OCI-LY1 (cell line): ENCODE data around the gene ZSCAN5A.

Experiments
- H2AFZ ChIP-seq: fragments of 200-600 bp; sonication (generic), shearing (Covaris generic); 2 replicates; pipeline ENCODE4 v1.6.0; 2014; ENCODE audit warnings: antibody characterized with exemption, mild to moderate bottlenecking, low read length
- H3F3A ChIP-seq: fragments of 200-600 bp; sonication (generic), shearing (Covaris generic); 2 replicates; pipeline ENCODE4 v1.6.0; 2014; ENCODE audit warnings: mild to moderate bottlenecking, antibody characterized with exemption, low read length, moderate library complexity; ENCODE audit not compliant: insufficient read depth
- H3K27ac ChIP-seq: fragments of 200-600 bp; sonication (generic); 2 replicates; pipeline ENCODE4 v1.5.1; 2014; ENCODE audit warnings: low read length, mixed run types, mild to moderate bottlenecking, low read depth; ENCODE audit not compliant: poor library complexity, severe bottlenecking
- H3K27me3 ChIP-seq: fragments of 200-600 bp; sonication (generic); 2 replicates; pipeline ENCODE4 v1.6.0; 2014; ENCODE audit warnings: antibody characterized with exemption, mild to moderate bottlenecking, low read length, moderate library complexity; ENCODE audit not compliant: insufficient read depth
- H3K36me3 ChIP-seq: fragments of 200-600 bp; sonication (generic); 2 replicates; pipeline ENCODE4 v1.6.1; 2014; ENCODE audit warnings: mild to moderate bottlenecking, antibody characterized with exemption, low read length, moderate library complexity, mixed read lengths; ENCODE audit not compliant: insufficient read depth
- H3K4me1 ChIP-seq: fragments of 200-600 bp; sonication (generic); 2 replicates; pipeline ENCODE4 v1.5.1; 2014; ENCODE audit warnings: mild to moderate bottlenecking, low read length, moderate library complexity; ENCODE audit not compliant: insufficient read depth, severe bottlenecking
- H3K4me2 ChIP-seq: fragments of 200-600 bp; sonication (generic), shearing (Covaris generic); 2 replicates; pipeline ENCODE4 v1.6.1; 2014; ENCODE audit warnings: low read length
- H3K4me3 ChIP-seq: fragments of 200-600 bp; sonication (generic); 2 replicates; pipeline ENCODE4 v1.5.1; 2014; ENCODE audit warnings: low read length, low read depth, mild to moderate bottlenecking, mixed read lengths; ENCODE audit not compliant: poor library complexity, severe bottlenecking
- H3K79me2 ChIP-seq: fragments of 200-600 bp; shearing (Covaris generic); 2 replicates; pipeline ENCODE4 v1.6.1; 2016; ENCODE audit warnings: mixed run types, low read length, mixed read lengths; ENCODE audit not compliant: insufficient read depth
- H3K9ac ChIP-seq: fragments of 200-600 bp; sonication (generic), shearing (Covaris generic); 2 replicates; pipeline ENCODE4 v1.6.1; 2014; ENCODE audit warnings: mild to moderate bottlenecking, low read length, mixed read lengths
- H3K9me2 ChIP-seq: fragments of 200-600 bp; sonication (generic), shearing (Covaris generic); 2 replicates; pipeline ENCODE4 v1.6.1; 2014; ENCODE audit warnings: low read depth, mild to moderate bottlenecking, low read length, mixed read lengths
- H3K9me3 ChIP-seq: fragments of 200-600 bp; shearing (Covaris generic); 2 replicates; pipeline ENCODE4 v1.6.1; 2014; ENCODE audit warnings: low read length, mixed read lengths
- H4K20me1 ChIP-seq: fragments of 200-600 bp; sonication (generic), shearing (Covaris generic); 2 replicates; pipeline ENCODE4 v1.6.0; 2016; ENCODE audit warnings: mild to moderate bottlenecking, low read length; ENCODE audit not compliant: insufficient read depth
- EZH2 ChIP-seq: fragments of 200-600 bp; sonication (generic), shearing (Covaris generic); IDR thresholded peaks from 2 replicates; pipeline ENCODE4 v1.8.0; 2017; ENCODE audit warnings: borderline replicate concordance, mixed run types, mild to moderate bottlenecking, antibody characterized with exemption, low read length, moderate library complexity, mixed read lengths
- TF ChIP-seq, protein P1 (sequence below): fragments of 200-600 bp; sonication (generic), shearing (Covaris generic); IDR thresholded peaks from 2 replicates; pipeline ENCODE4 v1.5.1; 2017; ENCODE audit warnings: mild to moderate bottlenecking, antibody characterized with exemption, low read length, moderate library complexity, mixed read lengths

Gene ZSCAN5A

DNA sequence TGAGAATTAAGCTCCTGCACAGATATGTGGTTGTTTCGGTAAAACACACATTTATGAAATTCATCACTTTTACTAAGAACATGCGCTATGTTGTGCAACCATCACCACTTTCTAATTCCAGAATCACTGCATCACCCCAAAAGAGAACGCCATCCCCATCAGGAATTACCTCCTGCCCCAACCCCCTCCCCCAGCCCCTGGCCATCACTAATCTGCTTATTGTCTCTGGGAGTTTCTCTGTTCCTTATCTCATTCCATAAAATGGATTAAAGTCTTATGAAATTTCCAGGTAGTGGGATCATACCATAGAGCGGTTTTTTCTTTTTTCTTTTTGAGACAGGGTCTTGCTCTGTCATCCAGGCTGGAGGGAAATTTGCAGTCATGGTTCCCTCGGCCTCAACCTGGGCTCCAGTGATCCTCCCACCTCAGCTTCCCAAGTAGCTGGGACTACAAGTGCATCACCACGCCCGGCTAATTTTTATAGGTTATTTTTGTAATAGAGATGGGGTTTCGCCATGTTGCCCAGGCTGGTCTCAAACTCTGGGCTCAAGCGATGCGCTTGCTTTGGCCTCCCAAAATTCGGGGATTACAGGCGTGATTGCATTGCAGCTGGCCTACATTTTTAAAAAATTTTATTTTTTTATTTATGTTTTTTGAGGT is 120.5 kb downstream of the ZSCAN5A start:
- H3K79me2 ChIP-seq: no peaks in the 10 kb centered on the region

DNA sequence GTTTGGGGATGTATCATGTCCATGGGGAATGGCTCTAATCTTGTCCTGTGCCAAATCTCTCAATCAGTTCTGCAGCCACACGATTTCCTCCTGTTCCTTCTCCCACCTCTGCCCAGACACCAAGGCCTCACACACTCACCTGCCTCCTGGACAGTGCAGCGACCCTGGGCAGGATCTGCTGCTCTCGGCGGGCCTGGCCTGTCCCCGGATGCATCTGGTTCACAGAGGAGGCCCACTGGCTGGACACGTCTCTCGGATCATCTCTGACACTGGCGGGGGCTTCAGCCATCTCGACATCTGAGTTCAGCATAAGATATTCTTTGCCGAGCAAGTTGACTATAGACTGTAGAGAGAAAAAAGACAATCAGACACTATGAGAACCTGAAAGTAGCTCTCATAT is 122.9 kb downstream of the ZSCAN5A start:
- Histone ChIP-seq H3K27ac (no peak overlapping the region), H4K20me1 (no peaks in the 10 kb centered on the region), H3K9me2 (no peaks in the 10 kb centered on the region), H3K4me3 (no peak overlapping the region), H3K79me2 (no peaks in the 10 kb centered on the region), H3K27me3 (no peaks in the 10 kb centered on the region), H3K36me3 (no peaks in the 10 kb centered on the region), H3K9me3 (no peaks in the 10 kb centered on the region), H2AFZ (no peak overlapping the region), H3F3A (no peaks in the 10 kb centered on the region), H3K9ac (no peak overlapping the region), H3K4me2 (no peak overlapping the region), H3K4me1 (no peaks in the 10 kb centered on the region)
- TF ChIP-seq, protein P1, sequence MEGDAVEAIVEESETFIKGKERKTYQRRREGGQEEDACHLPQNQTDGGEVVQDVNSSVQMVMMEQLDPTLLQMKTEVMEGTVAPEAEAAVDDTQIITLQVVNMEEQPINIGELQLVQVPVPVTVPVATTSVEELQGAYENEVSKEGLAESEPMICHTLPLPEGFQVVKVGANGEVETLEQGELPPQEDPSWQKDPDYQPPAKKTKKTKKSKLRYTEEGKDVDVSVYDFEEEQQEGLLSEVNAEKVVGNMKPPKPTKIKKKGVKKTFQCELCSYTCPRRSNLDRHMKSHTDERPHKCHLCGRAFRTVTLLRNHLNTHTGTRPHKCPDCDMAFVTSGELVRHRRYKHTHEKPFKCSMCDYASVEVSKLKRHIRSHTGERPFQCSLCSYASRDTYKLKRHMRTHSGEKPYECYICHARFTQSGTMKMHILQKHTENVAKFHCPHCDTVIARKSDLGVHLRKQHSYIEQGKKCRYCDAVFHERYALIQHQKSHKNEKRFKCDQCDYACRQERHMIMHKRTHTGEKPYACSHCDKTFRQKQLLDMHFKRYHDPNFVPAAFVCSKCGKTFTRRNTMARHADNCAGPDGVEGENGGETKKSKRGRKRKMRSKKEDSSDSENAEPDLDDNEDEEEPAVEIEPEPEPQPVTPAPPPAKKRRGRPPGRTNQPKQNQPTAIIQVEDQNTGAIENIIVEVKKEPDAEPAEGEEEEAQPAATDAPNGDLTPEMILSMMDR: no peak
- no peak for TF ChIP-seq EZH2

More for the DNA sequence above, 120.5 kb downstream of the ZSCAN5A start:
- H3K9ac ChIP-seq: no peak overlapping the region
- no peak overlapping the region for H3K4me2 ChIP-seq
- H2AFZ ChIP-seq: no peak overlapping the region
- H3K4me1 ChIP-seq: no peaks in the 10 kb centered on the region
- no peaks in the 10 kb centered on the region for H4K20me1 ChIP-seq
- H3K9me3 ChIP-seq: no peaks in the 10 kb centered on the region
- no peaks in the 10 kb centered on the region for H3K36me3 ChIP-seq
- H3K27me3 ChIP-seq: no peaks in the 10 kb centered on the region
- H3K9me2 ChIP-seq: no peaks in the 10 kb centered on the region
- TF ChIP-seq EZH2: no peak
- TF ChIP-seq, protein P1: no peak
- no peak overlapping the region for H3K4me3 ChIP-seq
- H3F3A ChIP-seq: no peaks in the 10 kb centered on the region
- H3K27ac ChIP-seq: no peak overlapping the region

DNA sequence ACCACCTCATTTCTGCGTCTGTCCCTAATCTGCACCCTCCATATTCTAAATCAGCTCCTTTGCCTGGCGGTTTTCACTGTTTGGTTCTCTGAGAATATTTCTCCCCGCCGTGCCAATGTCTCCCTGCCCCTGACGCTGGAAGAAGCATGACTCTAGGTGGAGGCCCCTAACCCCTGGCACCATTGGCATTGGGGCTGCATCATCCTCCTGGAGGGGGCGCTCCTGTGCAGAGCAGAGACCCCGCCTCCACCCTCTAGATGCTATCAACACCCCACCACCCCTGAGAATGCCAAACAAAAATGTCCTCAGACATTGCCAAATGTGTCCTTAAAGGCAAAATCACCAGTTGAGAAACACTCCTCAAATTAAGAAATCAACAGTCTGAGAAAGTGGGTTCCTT is 123.5 kb downstream of the ZSCAN5A start:
- Histone ChIP-seq H3K36me3 (no peaks in the 10 kb centered on the region), H3K27ac (no peak overlapping the region)

More for the DNA sequence above, 123.5 kb downstream of the ZSCAN5A start:
- no peaks in the 10 kb centered on the region for H3K4me1 ChIP-seq
- no peak overlapping the region for H3K4me3 ChIP-seq
- no peaks in the 10 kb centered on the region for H3K9me2 ChIP-seq
- no peak overlapping the region for H3K9ac ChIP-seq
- H3K4me2 ChIP-seq: no peak overlapping the region
- H3F3A ChIP-seq: no peaks in the 10 kb centered on the region
- no peak for TF ChIP-seq EZH2
- TF ChIP-seq, protein P1: peak; percentile 24; the same call in 1 of the 2 replicates
- no peak overlapping the region for H2AFZ ChIP-seq
- H4K20me1 ChIP-seq: no peaks in the 10 kb centered on the region
- no peaks in the 10 kb centered on the region for H3K79me2 ChIP-seq
- no peaks in the 10 kb centered on the region for H3K27me3 ChIP-seq
- no peaks in the 10 kb centered on the region for H3K9me3 ChIP-seq
